ENCODE measurements around the gene EVA1C.
"Not testable (repeated sequence)": the region's sequence is repeated elsewhere in the genome, so short reads cannot be mapped to it uniquely, and the experiment has no call there.

The EVA1C gene

GRCh38 chr21:32426066-32426465, 13.6 kb downstream of the EVA1C start:
- DNase-seq = no peak

- DNase-seq = no peak
Measured at GRCh38 chr21:32426592-32427051, 14.1 kb downstream of the EVA1C start.

GRCh38 chr21:32427958-32428623, 15.6 kb downstream of the EVA1C start:
- no peak for DNase-seq

GRCh38 chr21:32432982-32433660, 20.6 kb downstream of the EVA1C start:
- not testable (repeated sequence) for DNase-seq

- no peak for DNase-seq
Measured at GRCh38 chr21:32437729-32438128, 25.2 kb downstream of the EVA1C start.

- no peak for DNase-seq
Measured at GRCh38 chr21:32442566-32443318, 30.2 kb downstream of the EVA1C start.

GRCh38 chr21:32445101-32445500, 32.6 kb downstream of the EVA1C start:
- DNase-seq = no peak

- not testable (repeated sequence) for DNase-seq
Measured at GRCh38 chr21:32446440-32446839, 33.9 kb downstream of the EVA1C start.

GRCh38 chr21:32447224-32447623, 34.7 kb downstream of the EVA1C start:
- no peak for DNase-seq

- no peak for DNase-seq
Measured at GRCh38 chr21:32448803-32449594, 36.5 kb downstream of the EVA1C start.

GRCh38 chr21:32450881-32451701, 38.6 kb downstream of the EVA1C start:
- not testable (repeated sequence) for DNase-seq

- not testable (repeated sequence) for DNase-seq
Measured at GRCh38 chr21:32452191-32452590, 39.7 kb downstream of the EVA1C start.

- DNase-seq = no peak
Measured at GRCh38 chr21:32452641-32453040, 40.1 kb downstream of the EVA1C start.

- no peak for DNase-seq
Measured at GRCh38 chr21:32455548-32455947, 43.0 kb downstream of the EVA1C start.

- DNase-seq = no peak
Measured at GRCh38 chr21:32456497-32456918, 44.0 kb downstream of the EVA1C start.

GRCh38 chr21:32457360-32457840, 44.9 kb downstream of the EVA1C start:
- DNase-seq = no peak

- DNase-seq = no peak
Measured at GRCh38 chr21:32457962-32458361, 45.5 kb downstream of the EVA1C start.

- no peak for DNase-seq
Measured at GRCh38 chr21:32459972-32460371, 47.5 kb downstream of the EVA1C start.

- no peak for DNase-seq
Measured at GRCh38 chr21:32461503-32461902, 49.0 kb downstream of the EVA1C start.

GRCh38 chr21:32462564-32462963, 50.1 kb downstream of the EVA1C start:
- not testable (repeated sequence) for DNase-seq

- DNase-seq = no peak
Measured at GRCh38 chr21:32463367-32463766, 50.9 kb downstream of the EVA1C start.

GRCh38 chr21:32463889-32464300, 51.4 kb downstream of the EVA1C start:
- DNase-seq = no peak

All from effector CD8-positive, alpha-beta T cell (primary cell).